ENCODE measurements around the gene FLACC1. TPM values are rescaled to one million over a fixed set of nuclear protein-coding genes. Genes with fewer than 3 reads are reported as not detected.
"Not testable (repeated sequence)": the region's sequence is repeated elsewhere in the genome, so short reads cannot be mapped to it uniquely, and the experiment has no call there.

The FLACC1 gene
- polyA plus RNA-seq, 2 donors = 0.27 to 0.59 TPM

DNA sequence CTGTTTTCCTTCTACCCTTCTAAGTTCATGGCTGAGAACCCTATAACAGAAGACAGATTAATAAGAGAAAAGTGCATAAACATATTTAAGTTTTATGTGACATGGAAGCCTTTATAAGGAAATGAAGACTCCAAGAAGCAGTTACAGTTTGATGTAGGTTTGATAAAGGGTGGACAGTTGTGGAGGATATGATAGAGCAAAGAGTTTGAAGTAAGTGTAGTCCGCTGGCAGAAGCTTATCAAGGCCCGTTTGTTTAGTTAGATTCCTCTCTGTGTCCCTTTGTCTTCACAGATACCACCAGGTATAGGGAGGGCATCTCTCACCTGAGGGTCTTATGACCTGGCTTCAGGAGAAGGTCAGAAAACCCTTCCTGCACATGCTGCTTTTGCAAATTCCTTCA lies 107.3 kb downstream of the FLACC1 start:
- H3K27me3 ChIP-seq (ENCODE audit: control insufficient read depth in 1 of 2, insufficient read depth in 2 of 2, low read length in 2 of 2) = no peaks in the 10 kb centered on the region
- no peak overlapping the region for H3K27ac ChIP-seq (ENCODE audit: low read depth in 2 of 2, low read length in 1 of 2)
- no peak overlapping the region for H3K4me3 ChIP-seq (ENCODE audit: low read depth in 1 of 2, low read length in 2 of 2)
- WGBS, 2 donors = 82 to 89% methylated on average over 2 of the region's 2 CpGs
- H3K36me3 ChIP-seq (ENCODE audit: control insufficient read depth in 2 of 2, insufficient read depth in 2 of 2, low read length in 1 of 2) = no peaks in the 10 kb centered on the region
- no peaks in the 10 kb centered on the region for H3K9me3 ChIP-seq (ENCODE audit: control insufficient read depth in 2 of 2, insufficient read depth in 1 of 2, low read depth in 1 of 2, low read length in 1 of 2)
- H3K4me1 ChIP-seq (ENCODE audit: control insufficient read depth in 2 of 2, insufficient read depth in 2 of 2, low read length in 1 of 2) = no peaks in the 10 kb centered on the region

GRCh38 chr2:201248288-201248844 lies 108.8 kb downstream of the FLACC1 start:
- 91 to 93% methylated on average over 6 of the region's 6 CpGs for WGBS, 2 donors
- Histone ChIP-seq H3K9me3 (ENCODE audit: control insufficient read depth in 2 of 2, insufficient read depth in 1 of 2, low read depth in 1 of 2, low read length in 1 of 2) (no peaks in the 10 kb centered on the region), H3K4me3 (ENCODE audit: low read depth in 1 of 2, low read length in 2 of 2) (no peak overlapping the region), H3K27ac (ENCODE audit: low read depth in 2 of 2, low read length in 1 of 2) (no peak overlapping the region), H3K36me3 (ENCODE audit: control insufficient read depth in 2 of 2, insufficient read depth in 2 of 2, low read length in 1 of 2) (no peaks in the 10 kb centered on the region), H3K4me1 (ENCODE audit: control insufficient read depth in 2 of 2, insufficient read depth in 2 of 2, low read length in 1 of 2) (no peaks in the 10 kb centered on the region), H3K27me3 (ENCODE audit: control insufficient read depth in 1 of 2, insufficient read depth in 2 of 2, low read length in 2 of 2) (no peaks in the 10 kb centered on the region)

DNA sequence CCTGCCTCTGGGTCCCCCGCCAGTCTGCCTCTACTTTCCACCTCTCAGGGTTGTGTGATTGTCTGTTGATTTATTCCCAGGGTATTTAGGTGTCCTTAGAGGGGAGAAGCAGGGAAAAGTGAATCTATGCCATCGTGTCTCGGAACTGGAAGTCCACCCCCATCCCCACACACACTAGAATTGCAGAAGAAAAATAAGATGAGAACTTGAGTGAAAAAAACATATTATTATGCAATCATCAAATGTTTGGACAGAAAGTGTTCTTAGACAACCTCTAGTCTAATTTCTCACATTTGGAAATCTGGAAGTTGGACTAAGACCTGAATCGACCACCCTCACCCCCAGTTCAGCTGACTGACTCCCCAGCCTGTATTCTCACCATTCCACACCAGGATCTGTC lies 110.9 kb downstream of the FLACC1 start:
- no peaks in the 10 kb centered on the region for H3K36me3 ChIP-seq (ENCODE audit: control insufficient read depth in 2 of 2, insufficient read depth in 2 of 2, low read length in 1 of 2)
- H3K4me3 ChIP-seq (ENCODE audit: low read depth in 1 of 2, low read length in 2 of 2) = no peak overlapping the region
- peak overlapping the region in 1 of 2 donors; percentile 9 for H3K27ac ChIP-seq (ENCODE audit: low read depth in 2 of 2, low read length in 1 of 2)
- H3K9me3 ChIP-seq (ENCODE audit: control insufficient read depth in 2 of 2, insufficient read depth in 1 of 2, low read depth in 1 of 2, low read length in 1 of 2) = no peaks in the 10 kb centered on the region
- no peaks in the 10 kb centered on the region for H3K27me3 ChIP-seq (ENCODE audit: control insufficient read depth in 1 of 2, insufficient read depth in 2 of 2, low read length in 2 of 2)
- 65 to 75% methylated on average over 4 of the region's 4 CpGs for WGBS, 2 donors
- no peaks in the 10 kb centered on the region for H3K4me1 ChIP-seq (ENCODE audit: control insufficient read depth in 2 of 2, insufficient read depth in 2 of 2, low read length in 1 of 2)

- no peak overlapping the region for H3K27ac ChIP-seq (ENCODE audit: low read depth in 2 of 2, low read length in 1 of 2)
- no peaks in the 10 kb centered on the region for H3K27me3 ChIP-seq (ENCODE audit: control insufficient read depth in 1 of 2, insufficient read depth in 2 of 2, low read length in 2 of 2)
- WGBS, 2 donors = 94% methylated on average over 5 of the region's 5 CpGs
- no peaks in the 10 kb centered on the region for H3K36me3 ChIP-seq (ENCODE audit: control insufficient read depth in 2 of 2, insufficient read depth in 2 of 2, low read length in 1 of 2)
- H3K9me3 ChIP-seq (ENCODE audit: control insufficient read depth in 2 of 2, insufficient read depth in 1 of 2, low read depth in 1 of 2, low read length in 1 of 2) = no peaks in the 10 kb centered on the region
- no peak overlapping the region for H3K4me3 ChIP-seq (ENCODE audit: low read depth in 1 of 2, low read length in 2 of 2)
- no peaks in the 10 kb centered on the region for H3K4me1 ChIP-seq (ENCODE audit: control insufficient read depth in 2 of 2, insufficient read depth in 2 of 2, low read length in 1 of 2)
Measured at GRCh38 chr2:201244829-201245228, 112.3 kb downstream of the FLACC1 start.

DNA sequence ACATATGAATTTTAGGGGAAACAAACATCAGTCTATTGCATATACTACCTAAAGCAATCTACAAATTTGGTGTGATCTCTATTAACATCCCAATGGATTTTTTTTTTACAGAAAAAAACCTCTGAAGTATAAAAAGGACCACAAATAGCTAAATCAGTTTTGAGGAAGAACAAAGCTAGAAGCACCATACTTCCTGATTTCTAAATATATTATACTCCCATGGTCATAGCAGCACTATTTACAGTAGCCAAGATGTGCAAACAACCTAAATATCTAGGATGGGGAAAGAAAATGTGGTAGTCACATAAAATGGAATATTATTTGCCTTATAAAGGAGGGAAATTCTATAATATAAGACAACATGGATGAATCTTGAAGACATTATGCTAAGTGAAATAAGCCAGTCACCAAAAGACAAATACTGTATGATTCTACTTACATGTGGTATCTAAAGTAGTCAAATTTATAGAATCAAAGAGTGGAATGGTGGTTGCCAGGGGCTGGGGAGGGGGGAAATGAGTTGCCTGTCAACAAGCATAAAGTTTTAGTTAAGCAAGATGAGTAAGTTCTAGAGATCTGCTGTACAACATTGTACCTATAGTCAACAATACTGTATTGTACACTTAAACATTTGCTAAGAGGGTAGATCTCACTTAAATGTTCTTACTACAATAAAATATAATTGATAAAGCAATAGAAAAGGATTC lies 114.4 kb downstream of the FLACC1 start:
- no peak overlapping the region for H3K27ac ChIP-seq (ENCODE audit: low read depth in 2 of 2, low read length in 1 of 2)
- no peaks in the 10 kb centered on the region for H3K9me3 ChIP-seq (ENCODE audit: control insufficient read depth in 2 of 2, insufficient read depth in 1 of 2, low read depth in 1 of 2, low read length in 1 of 2)
- no peak overlapping the region for H3K4me3 ChIP-seq (ENCODE audit: low read depth in 1 of 2, low read length in 2 of 2)
- H3K4me1 ChIP-seq (ENCODE audit: control insufficient read depth in 2 of 2, insufficient read depth in 2 of 2, low read length in 1 of 2) = no peaks in the 10 kb centered on the region
- H3K36me3 ChIP-seq (ENCODE audit: control insufficient read depth in 2 of 2, insufficient read depth in 2 of 2, low read length in 1 of 2) = no peaks in the 10 kb centered on the region
- H3K27me3 ChIP-seq (ENCODE audit: control insufficient read depth in 1 of 2, insufficient read depth in 2 of 2, low read length in 2 of 2) = no peaks in the 10 kb centered on the region

DNA sequence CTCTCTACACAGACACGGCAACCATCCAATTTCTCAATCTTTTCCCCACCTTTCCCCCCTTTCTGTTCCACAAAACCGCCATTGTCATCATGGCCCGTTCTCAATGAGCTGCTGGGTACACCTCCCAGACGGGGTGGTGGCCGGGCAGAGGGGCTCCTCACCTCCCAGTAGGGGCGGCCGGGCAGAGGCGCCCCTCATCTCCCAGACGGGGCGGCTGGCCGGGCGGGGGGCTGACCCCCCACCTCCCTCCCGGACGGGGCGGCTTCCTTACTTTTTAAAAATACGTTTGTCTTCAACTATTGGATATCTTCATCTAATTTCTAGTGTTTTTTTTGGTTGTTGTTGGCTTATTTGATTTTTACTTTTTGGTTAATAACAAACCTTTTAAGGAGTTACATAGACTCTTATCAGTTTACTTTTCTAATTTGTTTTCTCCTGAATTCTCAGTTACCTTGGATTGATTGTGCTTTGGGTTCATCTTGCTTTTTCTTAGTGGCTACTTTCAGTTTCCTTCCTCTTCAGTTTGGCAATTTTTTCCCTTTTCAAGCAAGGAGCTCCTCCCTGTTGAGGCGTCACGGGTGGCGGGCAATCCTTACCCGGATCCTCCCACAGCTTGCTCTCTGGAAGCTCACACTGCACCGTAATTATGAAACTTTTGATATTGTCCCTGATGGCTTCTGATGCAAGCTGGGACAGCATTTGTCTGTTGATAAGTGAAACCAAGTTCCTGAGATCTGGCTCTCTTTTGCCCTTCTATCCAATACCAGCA lies 117.8 kb downstream of the FLACC1 start:
- WGBS, 2 donors = 88 to 90% methylated on average over 19 to 21 of the region's 21 CpGs
- not testable (repeated sequence) for H3K4me1 ChIP-seq (ENCODE audit: control insufficient read depth in 2 of 2, insufficient read depth in 2 of 2, low read length in 1 of 2); H3K27me3 ChIP-seq (ENCODE audit: control insufficient read depth in 1 of 2, insufficient read depth in 2 of 2, low read length in 2 of 2); H3K9me3 ChIP-seq (ENCODE audit: control insufficient read depth in 2 of 2, insufficient read depth in 1 of 2, low read depth in 1 of 2, low read length in 1 of 2); H3K4me3 ChIP-seq (ENCODE audit: low read depth in 1 of 2, low read length in 2 of 2); H3K27ac ChIP-seq (ENCODE audit: low read depth in 2 of 2, low read length in 1 of 2); H3K36me3 ChIP-seq (ENCODE audit: control insufficient read depth in 2 of 2, insufficient read depth in 2 of 2, low read length in 1 of 2)

Other genes with a start within 250 kb of the FLACC1 start
- 10 to 100 TPM; 39.6 to 58.5 TPM for gene CFLAR, start 241.2 kb downstream of the FLACC1 start, polyA plus RNA-seq
- 1 to 10 TPM; 5.2 to 8.7 TPM for gene CASP10, start 174.2 kb downstream of the FLACC1 start, polyA plus RNA-seq
- 10 to 100 TPM; 12.8 to 19.6 TPM for gene CASP8, start 96.8 kb downstream of the FLACC1 start, polyA plus RNA-seq
- 1 to 10 TPM; 5.2 to 9.3 TPM for gene TRAK2, start 94.1 kb upstream of the FLACC1 start, polyA plus RNA-seq
- gene STRADB, start 94.4 kb upstream of the FLACC1 start, polyA plus RNA-seq = 10 to 100 TPM in 1 of 2 donors, 1 to 10 TPM in 1; 7.2 to 36.8 TPM

All from esophagus (tissue), 2 donors.